Placental epithelial cell (primary cell): Measurements from ENCODE around the gene KIAA1143. TPM values are rescaled to one million over a fixed set of nuclear protein-coding genes. Genes with fewer than 3 reads are reported as not detected.

Experiments
- total RNA-seq: library from RNA; depleted of rRNA; stranded (reverse); fragments of >200 nt; gene quantifications from 2 replicates; pipeline ENCODE4 v1.2.3, GENCODE V29; 2012

The KIAA1143 gene
- 17.7 and 23.1 TPM in 2 replicates for total RNA-seq

DNA sequence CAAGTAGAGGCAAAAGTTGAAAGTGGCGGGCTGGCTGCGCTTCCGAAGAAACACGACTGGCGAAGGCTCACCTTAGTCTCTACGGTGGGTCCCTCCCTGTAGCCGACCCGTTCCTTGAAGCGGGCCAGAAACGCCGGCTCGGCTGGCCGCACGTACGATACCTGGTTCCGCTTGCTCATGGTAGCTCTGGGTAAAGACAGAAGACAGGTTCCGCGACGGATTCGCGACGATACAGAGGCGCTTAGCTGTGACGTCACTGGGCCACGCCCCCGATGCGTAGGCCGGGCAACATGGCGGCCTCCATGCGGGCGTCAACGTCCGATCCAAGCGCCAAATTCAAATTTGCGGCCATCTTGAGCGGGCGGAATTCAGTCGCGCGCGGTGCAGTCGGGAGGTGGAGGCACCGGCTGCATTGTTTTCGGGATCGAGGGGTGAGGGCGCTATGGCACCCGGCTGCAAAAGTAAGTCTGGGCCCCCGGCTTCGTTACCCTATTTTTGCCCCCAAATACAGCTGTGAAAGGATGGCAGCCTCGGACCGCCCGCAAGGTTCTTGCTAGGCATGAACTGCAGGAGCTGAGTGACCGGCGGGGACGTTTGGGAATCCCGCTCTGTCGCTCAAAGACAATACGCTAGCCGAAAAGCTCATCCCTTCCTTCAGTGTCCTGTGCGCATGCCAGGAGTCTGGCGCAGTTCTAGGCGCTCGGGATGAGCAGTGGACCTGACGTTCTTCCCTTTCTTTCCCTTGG lies at the start of gene KIAA1143, which contains the start of gene KIF15:
TSS of gene KIAA1143 (minus strand) at position 196 of the 746 bp plus-strand sequence. CDS start at position 179, 17 bp downstream.
TSS of gene KIF15 (plus strand) at position 371 of the 746 bp plus-strand sequence. CDS start at position 443, 72 bp downstream.

DNA sequence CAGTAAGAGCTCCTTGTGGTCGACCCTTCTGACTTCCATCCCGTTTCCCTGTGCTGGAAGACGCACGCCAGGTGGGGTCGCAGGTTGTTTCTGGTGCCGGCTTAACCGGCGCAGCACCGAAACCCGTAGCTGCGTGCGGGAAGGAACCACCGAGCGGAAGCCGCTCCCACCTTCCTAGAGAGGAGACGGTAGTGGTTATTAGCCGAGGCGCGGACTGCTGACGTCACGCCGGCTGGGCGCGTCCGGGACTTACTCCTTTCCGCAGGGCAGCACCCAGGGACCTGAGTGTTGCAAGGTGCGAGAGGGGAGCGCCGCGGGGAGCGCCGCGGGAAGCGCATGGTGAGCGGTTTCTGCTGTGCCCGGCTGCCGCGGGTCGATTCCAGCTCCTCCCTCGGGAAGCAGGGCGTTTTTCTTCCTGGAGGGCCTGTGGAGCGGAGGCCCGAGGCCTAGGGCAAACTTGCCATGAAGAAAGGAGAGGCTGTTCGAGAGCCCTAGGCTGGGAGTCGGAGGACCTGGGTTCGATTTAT lies 32.0 kb downstream of the KIAA1143 start, which contains the start of gene ZNF501:
TSS of gene ZNF501 (plus strand) at position 252 of the 527 bp plus-strand sequence. CDS start 4,787 bp downstream, outside the sequence.

DNA sequence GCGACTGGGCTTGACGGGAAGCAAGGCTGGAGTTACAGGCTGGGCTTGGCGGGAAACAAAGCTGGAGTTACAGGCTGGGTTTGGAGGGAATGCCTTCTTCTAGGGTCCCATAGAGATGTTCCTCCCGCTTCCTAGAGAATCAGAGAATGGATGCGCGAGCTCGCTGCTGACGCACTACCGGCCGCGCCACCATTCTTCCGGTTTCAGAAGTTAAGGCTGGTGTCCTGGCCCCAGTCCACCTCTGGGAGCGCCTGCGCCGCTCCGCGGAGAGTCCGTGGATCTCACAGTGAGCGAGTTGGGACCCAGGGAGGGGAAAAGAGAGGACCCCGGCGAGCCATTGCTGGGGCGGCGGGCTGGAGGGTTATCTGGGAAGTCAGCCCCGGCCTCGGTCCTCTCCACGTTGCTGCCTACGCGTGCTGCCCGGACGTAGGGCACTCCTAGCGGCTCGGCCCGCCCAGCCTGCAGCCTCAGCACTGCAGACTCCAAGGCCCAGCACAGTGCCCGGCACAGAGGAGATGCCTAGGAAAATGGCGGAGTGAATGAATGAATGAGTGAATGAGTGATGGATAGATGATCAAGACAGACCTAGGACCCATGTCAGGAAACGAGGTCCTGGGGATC lies 48.9 kb downstream of the KIAA1143 start, which contains the start of gene ZNF502:
TSS of gene ZNF502 (plus strand) at position 206 of the 621 bp plus-strand sequence. CDS start 7,602 bp downstream, outside the sequence.

Other genes starting within 250 kb of the KIAA1143 start
- gene ZKSCAN7, start 206.4 kb downstream of the KIAA1143 start, total RNA-seq: 13.4 and 14.9 TPM in 2 replicates
- gene ZNF660, start 176.7 kb downstream of the KIAA1143 start, total RNA-seq: 3.0 and 7.5 TPM in 2 replicates
- 19.3 and 24.3 TPM in 2 replicates for gene ZNF197, start 136.6 kb downstream of the KIAA1143 start, total RNA-seq
- gene ZNF35, start 112.9 kb downstream of the KIAA1143 start, total RNA-seq: 12.6 and 15.1 TPM in 2 replicates
- gene ZNF502, start 49.0 kb downstream of the KIAA1143 start, total RNA-seq: 5.0 and 7.9 TPM in 2 replicates
- 4.2 and 13.7 TPM in 2 replicates for gene ZNF501, start 32.0 kb downstream of the KIAA1143 start, total RNA-seq
- gene KIF15, start 175 bp upstream of the KIAA1143 start, total RNA-seq: 2.8 and 4.3 TPM in 2 replicates
- 10.0 and 23.9 TPM in 2 replicates for gene TMEM42, start 100.3 kb upstream of the KIAA1143 start, total RNA-seq
- 7.3 and 16.5 TPM in 2 replicates for gene TGM4, start 113.0 kb upstream of the KIAA1143 start, total RNA-seq
- 167 and 202 TPM in 2 replicates for gene ZDHHC3, start 214.6 kb upstream of the KIAA1143 start, total RNA-seq
- 41.9 and 51.8 TPM in 2 replicates for gene EXOSC7, start 214.6 kb upstream of the KIAA1143 start, total RNA-seq